ENCODE data around the gene KEAP1. TPM values are rescaled to one million over a fixed set of nuclear protein-coding genes. Genes with fewer than 3 reads are reported as not detected.
"Not testable (repeated sequence)": the region's sequence is repeated elsewhere in the genome, so short reads cannot be mapped to it uniquely, and the experiment has no call there.

KEAP1 gene
- total RNA-seq, 2 experiments from 2014 or later: 68.9 to 93.5 TPM

DNA sequence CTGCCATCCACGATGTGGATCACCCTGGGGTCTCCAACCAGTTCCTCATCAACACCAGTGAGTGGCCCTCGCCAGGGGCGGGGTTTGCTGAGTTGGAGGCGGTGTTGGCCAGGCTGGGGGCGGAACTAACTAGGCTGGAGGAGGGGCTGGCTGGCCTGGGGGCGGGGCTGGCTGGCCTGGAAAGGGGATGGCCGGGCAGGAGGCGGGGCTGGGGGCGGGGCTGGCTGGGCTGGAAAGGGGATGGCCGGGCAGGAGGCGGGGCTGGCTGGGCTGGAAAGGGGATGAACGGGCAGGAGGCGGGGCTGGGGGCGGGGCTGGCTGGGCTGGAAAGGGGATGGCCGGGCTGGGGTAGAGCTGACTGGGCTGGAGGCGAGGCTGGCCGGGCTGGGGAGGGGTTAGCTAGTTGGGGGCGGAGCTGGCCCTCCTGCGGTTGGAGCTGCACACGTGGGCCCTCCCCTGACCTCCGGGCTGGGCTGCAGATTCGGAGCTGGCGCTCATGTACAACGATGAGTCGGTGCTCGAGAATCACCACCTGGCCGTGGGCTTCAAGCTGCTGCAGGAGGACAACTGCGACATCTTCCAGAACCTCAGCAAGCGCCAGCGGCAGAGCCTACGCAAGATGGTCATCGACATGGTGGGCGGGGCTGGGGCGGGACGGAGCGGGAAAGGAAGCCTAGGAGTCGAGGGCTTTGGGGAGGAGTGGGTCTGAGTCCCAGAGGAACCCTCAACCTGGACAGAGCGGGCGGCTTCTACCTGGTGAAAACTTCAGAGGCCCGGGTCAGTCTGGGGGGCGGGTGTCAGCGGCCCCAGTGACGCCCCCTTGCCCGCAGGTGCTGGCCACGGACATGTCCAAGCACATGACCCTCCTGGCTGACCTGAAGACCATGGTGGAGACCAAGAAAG is 41.9 kb downstream of the KEAP1 start:
- no peak overlapping the region for H3K27ac ChIP-seq (ENCODE audit: low read depth, low read length, poor library complexity, severe bottlenecking)
- no peaks in the 10 kb centered on the region for H3K4me1 ChIP-seq (ENCODE audit: insufficient read depth, low read length, poor library complexity, severe bottlenecking)
- H4K20me1 ChIP-seq (ENCODE audit: insufficient read depth, low read length): no peaks in the 10 kb centered on the region
- no peak overlapping the region; the same call in 1 of the 2 replicates for H3K4me2 ChIP-seq (ENCODE audit: low read length)
- H3K4me3 ChIP-seq (ENCODE audit: low read depth, low read length, poor library complexity, severe bottlenecking): no peak overlapping the region
- CTCF ChIA-PET (ENCODE audit: unreplicated experiment): no interaction called here
- intact Hi-C loops (cut with micrococcal nuclease; ENCODE audit: unreplicated experiment): no loop called here
- no peak overlapping the region for H2AFZ ChIP-seq (ENCODE audit: low read length)
- no peaks in the 10 kb centered on the region for H3K9me2 ChIP-seq (ENCODE audit: insufficient read depth, low read length)
- TF ChIP-seq EZH2phosphoT487 (IDR thresholded peaks at IDR 0.05; ENCODE audit: borderline replicate concordance, low read depth, low read length): no peak
- TF ChIP-seq, protein P1, sequence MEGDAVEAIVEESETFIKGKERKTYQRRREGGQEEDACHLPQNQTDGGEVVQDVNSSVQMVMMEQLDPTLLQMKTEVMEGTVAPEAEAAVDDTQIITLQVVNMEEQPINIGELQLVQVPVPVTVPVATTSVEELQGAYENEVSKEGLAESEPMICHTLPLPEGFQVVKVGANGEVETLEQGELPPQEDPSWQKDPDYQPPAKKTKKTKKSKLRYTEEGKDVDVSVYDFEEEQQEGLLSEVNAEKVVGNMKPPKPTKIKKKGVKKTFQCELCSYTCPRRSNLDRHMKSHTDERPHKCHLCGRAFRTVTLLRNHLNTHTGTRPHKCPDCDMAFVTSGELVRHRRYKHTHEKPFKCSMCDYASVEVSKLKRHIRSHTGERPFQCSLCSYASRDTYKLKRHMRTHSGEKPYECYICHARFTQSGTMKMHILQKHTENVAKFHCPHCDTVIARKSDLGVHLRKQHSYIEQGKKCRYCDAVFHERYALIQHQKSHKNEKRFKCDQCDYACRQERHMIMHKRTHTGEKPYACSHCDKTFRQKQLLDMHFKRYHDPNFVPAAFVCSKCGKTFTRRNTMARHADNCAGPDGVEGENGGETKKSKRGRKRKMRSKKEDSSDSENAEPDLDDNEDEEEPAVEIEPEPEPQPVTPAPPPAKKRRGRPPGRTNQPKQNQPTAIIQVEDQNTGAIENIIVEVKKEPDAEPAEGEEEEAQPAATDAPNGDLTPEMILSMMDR (conservative IDR thresholded peaks at IDR 0.05; ENCODE audit: low read length): no peak
- H3K9me3 ChIP-seq (ENCODE audit: low read length): no peaks in the 10 kb centered on the region
- peaks cover 72% of the 10 kb centered on the region for H3K36me3 ChIP-seq (ENCODE audit: insufficient read depth, low read length)
- H3K79me2 ChIP-seq (ENCODE audit: insufficient read depth, low read depth, low read length): no peaks in the 10 kb centered on the region
- POLR2A ChIA-PET: interaction anchor here (0.6 to 1.0 kb wide), 5 partner anchors 9 to 185 kb away, joined by 3 to 9 read pairs (median 4); no protein-coding TSS in a partner anchor
- peak; percentile 84 for DNase-seq (ENCODE audit: low spot score)
- BruUV-seq (replicated peaks): no TSS peak

GRCh38 chr19:10460714-10461046 is 42.5 kb downstream of the KEAP1 start:
- TF ChIP-seq, protein P1 (conservative IDR thresholded peaks at IDR 0.05; ENCODE audit: low read length): no peak
- no peak for TF ChIP-seq EZH2phosphoT487 (IDR thresholded peaks at IDR 0.05; ENCODE audit: borderline replicate concordance, low read depth, low read length)
- no peak for DNase-seq (ENCODE audit: low spot score)
- no peak overlapping the region for H3K4me3 ChIP-seq (ENCODE audit: low read depth, low read length, poor library complexity, severe bottlenecking)
- no peak overlapping the region for H2AFZ ChIP-seq (ENCODE audit: low read length)
- CTCF ChIA-PET (ENCODE audit: unreplicated experiment): no interaction called here
- no peaks in the 10 kb centered on the region for H3K9me2 ChIP-seq (ENCODE audit: insufficient read depth, low read length)
- POLR2A ChIA-PET: interaction anchor here (0.6 to 1.0 kb wide), 3 partner anchors 33 to 184 kb away, joined by 3 to 9 read pairs (median 4); no protein-coding TSS in a partner anchor
- intact Hi-C loops (cut with micrococcal nuclease; ENCODE audit: unreplicated experiment): no loop called here
- no peaks in the 10 kb centered on the region for H3K4me1 ChIP-seq (ENCODE audit: insufficient read depth, low read length, poor library complexity, severe bottlenecking)
- H4K20me1 ChIP-seq (ENCODE audit: insufficient read depth, low read length): no peaks in the 10 kb centered on the region
- peaks cover 73% of the 10 kb centered on the region for H3K36me3 ChIP-seq (ENCODE audit: insufficient read depth, low read length)
- H3K9me3 ChIP-seq (ENCODE audit: low read length): no peaks in the 10 kb centered on the region
- H3K4me2 ChIP-seq (ENCODE audit: low read length): no peak overlapping the region
- no peaks in the 10 kb centered on the region for H3K79me2 ChIP-seq (ENCODE audit: insufficient read depth, low read depth, low read length)
- no peak overlapping the region for H3K27ac ChIP-seq (ENCODE audit: low read depth, low read length, poor library complexity, severe bottlenecking)
- no TSS peak for BruUV-seq (replicated peaks)

DNA sequence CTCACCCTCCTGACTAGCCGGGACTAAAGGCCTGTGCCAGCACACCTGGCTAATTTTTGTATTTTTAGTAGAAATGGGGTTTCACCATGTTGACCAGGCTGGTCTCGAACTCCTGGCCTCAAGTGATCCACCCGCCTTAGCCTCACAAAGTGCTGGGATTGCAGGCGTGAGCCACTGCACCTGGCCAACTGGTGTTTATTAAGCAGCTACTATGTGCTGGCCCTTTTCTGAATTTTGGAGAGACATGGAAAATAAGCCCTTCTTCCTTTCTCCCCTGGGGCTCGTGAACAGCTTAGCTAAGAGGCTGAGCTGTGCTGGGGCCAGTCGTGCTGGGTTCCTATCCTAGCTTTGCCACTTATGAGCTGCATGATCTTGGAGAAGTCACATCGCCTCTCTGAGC is 44.4 kb downstream of the KEAP1 start:
- H3K9me3 ChIP-seq (ENCODE audit: low read length); H3K9me2 ChIP-seq (ENCODE audit: insufficient read depth, low read length); CTCF ChIA-PET (ENCODE audit: unreplicated experiment); H4K20me1 ChIP-seq (ENCODE audit: insufficient read depth, low read length); intact Hi-C loops (cut with micrococcal nuclease; ENCODE audit: unreplicated experiment); DNase-seq (ENCODE audit: low spot score); BruUV-seq (replicated peaks); H2AFZ ChIP-seq (ENCODE audit: low read length); H3K27ac ChIP-seq (ENCODE audit: low read depth, low read length, poor library complexity, severe bottlenecking); H3K79me2 ChIP-seq (ENCODE audit: insufficient read depth, low read depth, low read length); H3K4me3 ChIP-seq (ENCODE audit: low read depth, low read length, poor library complexity, severe bottlenecking); H3K4me2 ChIP-seq (ENCODE audit: low read length); H3K4me1 ChIP-seq (ENCODE audit: insufficient read depth, low read length, poor library complexity, severe bottlenecking): not testable (repeated sequence)
- POLR2A ChIA-PET: interaction anchor here (0.6 kb wide), 1 partner anchor 824 kb away, joined by 3 read pairs; no protein-coding TSS in a partner anchor
- peaks cover 66% of the 10 kb centered on the region for H3K36me3 ChIP-seq (ENCODE audit: insufficient read depth, low read length)
